Smooth muscle cell (in vitro differentiated cells): Measurements from ENCODE around the gene COL27A1. TPM values are rescaled to one million over a fixed set of nuclear protein-coding genes. Genes with fewer than 3 reads are reported as not detected.

Experiments
- DNase-seq: peaks from one replicate; lab custom pipeline; 2025; ENCODE audit not compliant: unreplicated experiment; lab: John Stamatoyannopoulos, UW
- H2AFZ ChIP-seq: fragments of 200-600 bp; sonication (generic); 2 replicates; pipeline ENCODE4 v1.6.0; 2016; ENCODE audit warnings: antibody characterized with exemption, low read depth, mild to moderate bottlenecking
- H3F3A ChIP-seq: fragments of 200-600 bp; sonication (generic); 2 replicates; pipeline ENCODE4 v1.6.0; 2017; ENCODE audit warnings: antibody characterized with exemption, low read depth
- H3K27ac ChIP-seq: fragments of 200-600 bp; sonication (generic); 2 replicates; pipeline ENCODE4 v1.5.1; 2016; ENCODE audit warnings: low read depth, mild to moderate bottlenecking
- H3K27me3 ChIP-seq: fragments of 200-600 bp; sonication (generic); 2 replicates; pipeline ENCODE4 v1.6.1; 2016; ENCODE audit warnings: low read depth, mild to moderate bottlenecking
- H3K36me3 ChIP-seq: fragments of 200-600 bp; sonication (generic); 2 replicates; pipeline ENCODE4 v1.5.1; 2016; ENCODE audit warnings: low read depth
- H3K4me1 ChIP-seq: fragments of 200-600 bp; sonication (generic); 2 replicates; pipeline ENCODE4 v1.5.1; 2016; ENCODE audit warnings: low read depth
- H3K4me2 ChIP-seq: fragments of 200-600 bp; sonication (generic); 2 replicates; pipeline ENCODE4 v1.6.0; 2016; ENCODE audit warnings: mild to moderate bottlenecking
- H3K4me3 ChIP-seq: fragments of 200-600 bp; sonication (generic); 2 replicates; pipeline ENCODE4 v1.5.1; 2016; ENCODE audit warnings: mild to moderate bottlenecking
- H3K79me2 ChIP-seq: fragments of 200-600 bp; sonication (generic); 2 replicates; pipeline ENCODE4 v1.6.0; 2016; ENCODE audit warnings: low read depth, mild to moderate bottlenecking
- H3K9ac ChIP-seq: fragments of 200-600 bp; sonication (generic); 2 replicates; pipeline ENCODE4 v1.6.0; 2016; ENCODE audit warnings: low read depth
- H3K9me3 ChIP-seq: fragments of 200-600 bp; sonication (generic); replicated peaks from 2 replicates; pipeline ENCODE4 v1.5.1; 2016; ENCODE audit warnings: low read depth
- H4K20me1 ChIP-seq: fragments of 200-600 bp; sonication (generic); 2 replicates; pipeline ENCODE4 v1.6.0; 2016; ENCODE audit warnings: low read depth
- CTCF ChIP-seq: fragments of 200-600 bp; sonication (generic); IDR thresholded peaks from 2 replicates; pipeline ENCODE4 v1.5.1; 2017; ENCODE audit warnings: borderline replicate concordance, mild to moderate bottlenecking, antibody characterized with exemption; ENCODE audit not compliant: insufficient read depth, poor library complexity, severe bottlenecking
- WGBS: methylation state at CpG from one replicate; pipeline ENCODE4 v1.1.7; 2016; ENCODE audit warnings: low lambda C conversion rate; 5-methylcytosine and 5-hydroxymethylcytosine counted together
- polyA plus RNA-seq: library from polyadenylated mRNA; unstranded; fragments of >200 nt; fragmentation: Nextera tagmentation; extraction: Ambion mirVana; gene quantifications from 2 replicates; pipeline ENCODE4 v1.2.1, GENCODE V29; 2016
- total RNA-seq: library from RNA; depleted of rRNA; stranded (reverse); fragments of >200 nt; gene quantifications from 2 replicates; pipeline ENCODE4 v1.2.3, GENCODE V29; 2014

Gene COL27A1
- total and polyA plus RNA-seq, 2 experiments from 2014 or later, result 18.1 to 19.9 TPM

GRCh38 chr9:114287001-114287762 is 131.8 kb downstream of the COL27A1 start:
- Histone ChIP-seq H3K4me3 (no peak overlapping the region), H3K4me2 (peak overlapping the region; percentile 12), H3K27ac (peak overlapping the region; percentile 90), H3K36me3 (peaks cover 1% of the 10 kb centered on the region), H3K27me3 (no peaks in the 10 kb centered on the region), H2AFZ (no peak overlapping the region), H4K20me1 (no peaks in the 10 kb centered on the region), H3F3A (peaks cover 3% of the 10 kb centered on the region), H3K9ac (peak overlapping the region; percentile 52), H3K79me2 (no peaks in the 10 kb centered on the region), H3K4me1 (peaks cover 21% of the 10 kb centered on the region), H3K9me3 (no peaks in the 10 kb centered on the region)
- TF ChIP-seq CTCF, result no peak
- WGBS, result 91% methylated on average over 16 of the region's 16 CpGs
- DNase-seq, result no peak

DNA sequence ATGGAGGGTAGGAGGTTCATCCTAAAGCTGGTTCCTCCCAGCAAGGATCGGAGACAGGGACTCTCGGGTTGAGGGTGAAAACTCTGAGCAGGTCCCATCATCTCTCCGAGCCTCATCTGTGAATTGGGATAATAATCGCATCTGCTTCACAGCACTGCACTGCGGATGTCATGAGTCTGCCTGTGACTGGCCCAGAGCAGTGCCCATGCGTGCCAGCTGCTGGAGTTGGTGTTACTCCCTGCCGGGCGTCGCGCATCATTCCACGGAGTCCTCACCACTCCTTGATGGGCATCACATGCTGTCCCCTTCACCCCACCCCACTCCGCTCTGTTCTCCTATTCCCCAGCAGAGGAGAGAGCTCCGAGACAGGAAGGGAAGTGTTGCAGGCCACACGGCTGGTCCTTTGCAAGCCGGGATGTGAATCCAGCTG is 132.4 kb downstream of the COL27A1 start:
- TF ChIP-seq CTCF, result no peak
- 75% methylated on average over 15 of the region's 15 CpGs for WGBS
- H3F3A ChIP-seq, result peaks cover 3% of the 10 kb centered on the region
- H2AFZ ChIP-seq, result no peak overlapping the region
- peak overlapping the region; percentile 90 for H3K27ac ChIP-seq
- no peak for DNase-seq
- peak overlapping the region; percentile 12 for H3K4me2 ChIP-seq
- no peaks in the 10 kb centered on the region for H3K79me2 ChIP-seq
- H3K4me3 ChIP-seq, result no peak overlapping the region
- H3K9me3 ChIP-seq, result no peaks in the 10 kb centered on the region
- peak overlapping the region; percentile 52 for H3K9ac ChIP-seq
- H3K4me1 ChIP-seq, result peaks cover 19% of the 10 kb centered on the region
- no peaks in the 10 kb centered on the region for H4K20me1 ChIP-seq
- H3K27me3 ChIP-seq, result no peaks in the 10 kb centered on the region
- peaks cover 7% of the 10 kb centered on the region for H3K36me3 ChIP-seq

DNA sequence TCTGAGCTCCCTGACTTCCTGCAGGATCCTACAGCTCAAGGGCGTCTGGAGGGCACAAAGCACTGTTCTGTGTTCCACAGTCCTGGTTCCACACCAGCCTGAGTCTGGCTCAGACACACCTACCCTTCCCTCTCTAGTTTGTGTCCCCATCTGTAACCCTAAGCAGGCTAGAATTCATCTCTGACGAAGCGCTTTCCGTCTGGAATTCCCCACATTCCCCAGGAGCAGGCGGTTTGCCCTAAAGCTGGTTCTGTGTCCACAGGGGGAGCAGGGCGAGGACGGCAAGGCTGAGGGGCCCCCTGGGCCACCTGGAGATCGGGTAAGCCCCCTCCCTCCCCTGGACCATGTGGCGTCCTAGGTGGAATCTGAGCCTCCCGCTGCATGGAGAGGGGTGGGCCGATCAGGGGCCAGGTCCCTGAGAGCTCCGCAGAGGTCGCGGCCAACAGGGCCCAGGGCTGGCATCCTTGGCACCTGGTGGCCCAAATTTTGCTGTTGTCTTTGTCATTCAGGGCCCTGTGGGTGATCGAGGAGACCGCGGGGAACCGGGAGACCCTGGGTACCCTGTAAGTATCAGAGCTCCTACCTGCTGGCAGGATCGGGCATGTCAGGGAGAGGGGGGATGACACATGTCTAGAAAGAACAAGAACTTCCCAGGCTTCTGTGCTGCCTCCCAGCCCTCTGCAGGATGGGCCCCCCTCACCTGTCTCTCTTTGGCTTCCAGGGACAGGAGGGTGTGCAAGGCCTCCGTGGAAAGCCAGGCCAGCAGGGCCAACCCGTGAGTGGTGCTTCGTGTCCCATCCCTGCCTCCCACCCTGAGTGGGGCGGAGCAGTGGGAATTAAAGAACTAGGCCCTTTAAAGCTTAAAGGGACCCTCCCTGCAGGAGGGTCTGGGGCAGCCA is 133.1 kb downstream of the COL27A1 start:
- DNase-seq, result no peak

More for the DNA sequence above, 133.1 kb downstream of the COL27A1 start:
- Histone ChIP-seq H3K27me3 (no peaks in the 10 kb centered on the region), H3K36me3 (peaks cover 13% of the 10 kb centered on the region), H3K4me1 (peaks cover 18% of the 10 kb centered on the region), H3K79me2 (no peaks in the 10 kb centered on the region), H3K4me3 (no peak overlapping the region), H3K9me3 (no peaks in the 10 kb centered on the region), H2AFZ (no peak overlapping the region), H4K20me1 (no peaks in the 10 kb centered on the region), H3K9ac (peak overlapping the region; percentile 77), H3K27ac (peak overlapping the region; percentile 90), H3K4me2 (peak overlapping the region; percentile 12), H3F3A (peaks cover 3% of the 10 kb centered on the region)
- no peak for TF ChIP-seq CTCF
- 62% methylated on average over 23 of the region's 23 CpGs for WGBS
